HG03457 (cell line): ENCODE data around the gene ELFN2.

Experiments used
- ATAC-seq: cut with Tn5 transposase; IDR thresholded peaks from one replicate; pipeline ENCODE4 v1.9.1; 2021; ENCODE audit warnings: moderate number of reproducible peaks; ENCODE audit not compliant: unreplicated experiment

ELFN2 gene

GRCh38 chr22:37456346-37456745 is 29.1 kb upstream of the ELFN2 start:
- no peak for ATAC-seq

- ATAC-seq = no peak
Measured at GRCh38 chr22:37455896-37456295, 28.6 kb upstream of the ELFN2 start.

GRCh38 chr22:37454857-37455686 is 27.8 kb upstream of the ELFN2 start:
- no peak for ATAC-seq

DNA sequence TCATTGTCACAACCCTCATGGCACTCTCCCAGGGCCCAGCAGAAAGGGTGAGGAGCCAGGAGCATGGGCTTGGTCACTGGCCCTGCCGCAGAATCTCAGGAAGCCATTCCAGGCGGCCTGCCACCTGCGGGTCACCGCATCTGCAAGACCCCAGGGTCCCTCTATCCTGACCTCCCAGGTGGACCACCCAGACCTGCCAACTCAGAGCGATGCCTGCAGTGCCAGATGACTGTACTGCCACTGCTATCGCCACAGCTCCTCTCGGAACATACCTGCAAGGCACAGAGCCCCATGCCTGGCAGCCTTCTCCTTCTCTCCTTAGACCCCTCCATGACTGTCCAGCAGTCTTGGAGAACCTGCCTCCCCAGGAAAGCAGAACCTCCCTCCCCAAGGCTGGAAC is 26.4 kb upstream of the ELFN2 start:
- ATAC-seq = no peak

- no peak for ATAC-seq
Measured at GRCh38 chr22:37451218-37451617, 23.9 kb upstream of the ELFN2 start.

GRCh38 chr22:37449331-37450001 is 22.2 kb upstream of the ELFN2 start:
- ATAC-seq = no peak

DNA sequence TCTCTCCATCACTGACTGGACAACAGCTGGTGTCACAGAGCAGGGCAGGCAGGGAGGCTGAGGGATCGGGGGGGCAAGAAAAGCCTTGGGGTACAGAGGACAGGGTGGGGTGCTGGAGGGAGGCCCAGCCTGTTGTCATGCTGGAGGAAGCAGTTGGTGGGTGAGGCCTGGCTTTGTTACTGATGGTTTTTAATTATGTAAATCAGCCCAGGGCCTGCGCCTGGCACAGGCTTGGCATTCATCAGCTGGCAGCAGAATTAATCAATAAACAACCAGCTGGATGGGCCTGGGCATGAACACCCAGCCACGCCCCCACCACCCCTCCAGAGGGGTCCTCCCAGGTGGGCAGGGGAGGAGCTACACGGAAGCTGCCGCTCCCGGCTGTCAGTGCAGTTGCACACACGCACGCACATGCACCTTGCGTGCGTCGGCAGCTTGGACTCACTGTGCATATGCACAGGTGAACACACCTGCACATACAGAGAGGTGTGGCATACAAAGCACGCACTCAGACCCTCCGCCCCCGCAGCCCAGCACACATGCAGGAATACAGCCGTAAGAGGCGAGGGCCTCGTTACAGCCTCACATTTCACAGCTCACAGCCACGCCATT is 21.3 kb upstream of the ELFN2 start:
- ATAC-seq = no peak

GRCh38 chr22:37445501-37445900 is 18.2 kb upstream of the ELFN2 start:
- no peak for ATAC-seq

GRCh38 chr22:37443977-37444376 is 16.7 kb upstream of the ELFN2 start:
- no peak for ATAC-seq

DNA sequence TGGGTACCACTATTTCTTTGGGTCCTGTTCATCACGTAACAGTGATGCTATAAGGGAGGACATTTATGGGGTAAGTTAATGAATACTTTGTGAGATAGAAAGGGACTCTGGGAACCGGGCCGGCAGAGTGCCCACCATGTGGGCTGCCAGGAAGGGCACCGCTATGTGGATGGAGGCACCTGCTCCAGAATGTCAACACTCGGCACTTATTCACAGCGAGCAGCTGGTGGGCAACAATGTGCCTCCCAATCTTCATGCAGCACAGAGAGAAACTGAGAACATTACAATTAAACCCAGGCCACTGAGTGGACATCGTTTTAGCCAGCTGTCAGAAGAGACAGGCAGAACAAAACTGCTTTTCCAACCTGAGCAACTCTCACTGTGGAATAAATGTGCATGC is 15.8 kb upstream of the ELFN2 start:
- ATAC-seq = no peak

DNA sequence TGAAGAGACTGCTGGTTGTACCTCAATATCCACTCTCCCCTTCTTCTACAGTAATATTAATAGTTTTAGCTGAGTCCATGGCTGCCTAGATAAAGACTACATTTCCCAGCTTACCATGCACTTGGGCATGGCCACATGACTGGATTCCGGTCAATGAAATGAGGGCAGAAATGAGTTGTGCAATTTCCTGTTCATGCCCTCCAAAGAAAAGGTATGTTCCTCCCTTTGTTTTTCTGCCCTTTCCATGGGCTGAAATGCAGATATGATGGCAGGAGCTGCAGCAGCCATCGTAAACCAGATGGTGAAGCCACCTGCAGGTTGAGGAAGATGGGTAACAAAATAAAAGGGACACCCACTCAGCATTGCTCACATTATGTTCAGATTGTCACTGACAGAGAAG is 15.3 kb upstream of the ELFN2 start:
- ATAC-seq = no peak

DNA sequence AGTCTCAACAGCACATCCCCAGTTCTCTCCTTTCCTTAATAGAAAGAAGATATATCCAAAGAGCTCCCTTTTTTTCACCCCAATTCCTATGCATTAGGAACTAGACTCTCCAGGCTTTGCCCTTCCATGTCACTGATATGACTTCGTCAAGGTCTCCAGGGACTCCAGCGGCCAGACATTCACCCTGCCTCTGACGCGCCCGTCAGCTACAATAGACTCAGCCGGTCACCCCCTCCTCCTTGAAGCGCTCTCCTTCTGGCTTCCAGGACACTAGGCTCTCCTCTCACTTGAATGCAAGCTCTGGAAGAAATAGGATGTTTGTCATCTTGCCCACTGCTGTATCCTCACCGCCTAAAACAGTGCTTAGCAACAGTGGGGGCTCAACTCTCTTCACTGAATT is 14.9 kb upstream of the ELFN2 start:
- ATAC-seq = no peak

- ATAC-seq = no peak
Measured at GRCh38 chr22:37440875-37441274, 13.6 kb upstream of the ELFN2 start.

GRCh38 chr22:37439347-37439746 is 12.1 kb upstream of the ELFN2 start:
- no peak for ATAC-seq

GRCh38 chr22:37435970-37436603 is 8.8 kb upstream of the ELFN2 start:
- ATAC-seq = no peak

- no peak for ATAC-seq
Measured at GRCh38 chr22:37433786-37434185, 6.5 kb upstream of the ELFN2 start.

DNA sequence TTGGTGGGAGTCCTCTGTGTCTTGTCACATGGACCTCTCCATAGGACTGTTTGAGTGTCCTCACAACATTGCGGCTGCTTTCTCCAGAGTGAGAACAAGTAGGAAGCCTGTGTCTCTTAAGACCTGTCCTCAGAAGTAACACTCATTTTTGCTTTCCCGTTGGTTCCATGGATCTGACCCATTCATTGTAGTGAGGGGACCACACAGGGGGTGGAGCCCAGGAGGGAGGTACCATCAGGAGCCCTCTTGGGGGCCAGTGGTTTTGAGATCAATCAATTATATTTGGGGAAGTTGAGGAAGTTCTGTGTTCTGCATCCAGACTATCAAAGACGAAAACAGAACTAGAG is 5.4 kb upstream of the ELFN2 start:
- ATAC-seq = no peak

GRCh38 chr22:37431801-37432707 is 4.8 kb upstream of the ELFN2 start:
- no peak for ATAC-seq

DNA sequence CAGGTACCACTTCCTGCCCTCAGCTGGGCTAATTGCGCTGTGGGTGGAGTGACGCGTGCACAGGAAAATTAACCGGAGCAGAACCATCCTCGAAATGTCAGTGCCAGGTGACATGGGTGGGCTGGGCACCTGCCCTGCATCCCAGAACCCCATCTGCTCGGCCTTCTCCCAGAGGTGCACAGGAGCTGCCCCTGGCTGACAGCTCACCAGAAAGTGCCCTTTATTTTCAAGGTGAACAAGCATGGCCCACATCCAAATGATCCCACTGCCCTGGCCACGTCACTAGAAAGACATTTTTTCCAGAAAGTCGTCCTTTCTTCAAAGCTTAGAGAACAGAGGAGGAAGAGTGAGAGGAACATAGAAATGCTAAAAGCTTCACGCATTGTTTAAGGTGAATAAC is 4.1 kb upstream of the ELFN2 start:
- no peak for ATAC-seq

DNA sequence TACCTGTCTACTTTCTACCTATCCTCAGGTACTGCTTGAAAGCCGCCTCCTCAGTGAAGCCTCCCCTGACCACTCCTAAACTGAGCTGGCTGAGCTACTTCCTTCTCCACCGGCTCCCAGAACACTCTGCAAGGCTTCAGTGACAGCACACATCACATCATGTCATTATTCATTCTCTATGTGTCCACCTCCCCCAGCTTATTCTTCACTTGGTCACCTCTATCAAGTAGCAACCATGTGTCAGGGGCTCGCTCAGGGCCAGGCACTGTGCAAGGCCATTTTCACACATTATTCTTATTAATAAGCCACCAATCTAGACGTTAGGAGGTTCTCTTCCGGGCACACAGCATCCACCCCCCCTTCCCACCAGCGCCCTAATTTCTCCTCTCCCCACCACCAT is 3.7 kb upstream of the ELFN2 start:
- ATAC-seq = no peak
